ENCODE results near the gene FUOM. TPM values are rescaled to one million over a fixed set of nuclear protein-coding genes. Genes with fewer than 3 reads are reported as not detected.
"Not testable (repeated sequence)": the region's sequence is repeated elsewhere in the genome, so short reads cannot be mapped to it uniquely, and the experiment has no call there.

Gene FUOM
- total and polyA plus RNA-seq, 10 of the 15 experiments (the other 5 are each of a cell fraction or from before 2014, with no cell fraction given), result 1.8 to 41.7 (median 25.6) TPM

- BruUV-seq (replicated peaks); FAIRE-seq; intact Hi-C loops (cut with micrococcal nuclease; ENCODE audit: unreplicated experiment): not testable (repeated sequence)
Measured at GRCh38 chr10:133320852-133321422, 36.9 kb downstream of the FUOM start.

GRCh38 chr10:133318494-133319127 lies 39.2 kb downstream of the FUOM start:
- ATAC-seq, result peak; percentile 90
- peak overlapping the region; percentile 58 for H2AFZ ChIP-seq (ENCODE audit: control insufficient read depth, low read depth, low read length)
- H3K36me3 ChIP-seq (ENCODE audit: control insufficient read depth in 2 of 2, insufficient read depth in 2 of 2, low read length in 1 of 2), result no peaks in the 10 kb centered on the region
- no peaks in the 10 kb centered on the region for H3K4me1 ChIP-seq (ENCODE audit: control insufficient read depth, insufficient read depth, low read length)
- no peaks in the 10 kb centered on the region; the same call in 2 of the 3 replicates for H3K9me3 ChIP-seq (replicated peaks; ENCODE audit: control insufficient read depth, insufficient read depth, low read length)
- no TSS peak for BruUV-seq (replicated peaks)
- H3K9ac ChIP-seq (ENCODE audit: control insufficient read depth, insufficient read depth, low read length), result no peak overlapping the region
- peak overlapping the region; percentile 25; the same call in 1 of the 2 replicates for H3K4me3 ChIP-seq
- ChIA-PET CTCF (interaction anchor here (1.2 kb wide), 1 partner anchor 61 kb away, joined by 4 read pairs; no protein-coding TSS in a partner anchor), RAD21 (ENCODE audit: unreplicated experiment) (no interaction called here), POLR2A (no interaction called here), SMC1A (ENCODE audit: uncharacterized antibody, unreplicated experiment) (no interaction called here)
- no peak for DNase-seq (ENCODE audit: low read depth, low spot score)
- H3K27me3 ChIP-seq (replicated peaks in 1 of 2; ENCODE audit: control insufficient read depth in 2 of 2, insufficient read depth in 2 of 2, low read length in 1 of 2), result no peaks in the 10 kb centered on the region
- in situ Hi-C loops (cut with MboI), result no loop called here
- intact Hi-C loops (cut with micrococcal nuclease; ENCODE audit: unreplicated experiment), result no loop called here
- peak overlapping the region; percentile 79 for H3K4me2 ChIP-seq (ENCODE audit: control insufficient read depth, insufficient read depth)
- WGBS (ENCODE audit: insufficient coverage, insufficient replicate concordance, low lambda C conversion rate, missing lambda C conversion rate), result 11% methylated on average over 49 of the region's 51 CpGs
- no peak overlapping the region for H3K27ac ChIP-seq (ENCODE audit: control insufficient read depth, insufficient read depth)
- peak; percentile 76 for FAIRE-seq
- no peaks in the 10 kb centered on the region for H4K20me1 ChIP-seq (ENCODE audit: control insufficient read depth, insufficient read depth)
- no peaks in the 10 kb centered on the region for H3K79me2 ChIP-seq (ENCODE audit: control insufficient read depth, insufficient read depth, low read length)
- TF ChIP-seq ATF7 (IDR thresholded peaks at IDR 0.05; ENCODE audit: low read depth) (no peak), RAD21 (IDR thresholded peaks at IDR 0.05; ENCODE audit: insufficient read depth, low read depth, low read length) (peak; percentile 58), PKNOX1 (IDR thresholded peaks at IDR 0.05) (0 out of 2 replicates have a peak, but pooled peaks have one; percentile 8), FOXM1 (IDR thresholded peaks at IDR 0.05; ENCODE audit: low read depth, low read length) (no peak), ZNF24 (IDR thresholded peaks at IDR 0.05) (no peak), ETV6 (conservative IDR thresholded peaks at IDR 0.05 in 1 of 2, IDR thresholded peaks at IDR 0.05 in 1 of 2; ENCODE audit: borderline replicate concordance in 1 of 2, low read depth in 1 of 2) (no peak), BHLHE40 (IDR thresholded peaks at IDR 0.05; ENCODE audit: borderline replicate concordance in 1 of 2, low read depth in 2 of 2, low read length in 1 of 2) (peak in 1 of 2 experiments; percentile 40; a peak in 2 of 4 replicates), NFYB (IDR thresholded peaks at IDR 0.05; ENCODE audit: insufficient read depth, low read depth, low read length) (no peak)
- TF ChIP-seq, protein P1, sequence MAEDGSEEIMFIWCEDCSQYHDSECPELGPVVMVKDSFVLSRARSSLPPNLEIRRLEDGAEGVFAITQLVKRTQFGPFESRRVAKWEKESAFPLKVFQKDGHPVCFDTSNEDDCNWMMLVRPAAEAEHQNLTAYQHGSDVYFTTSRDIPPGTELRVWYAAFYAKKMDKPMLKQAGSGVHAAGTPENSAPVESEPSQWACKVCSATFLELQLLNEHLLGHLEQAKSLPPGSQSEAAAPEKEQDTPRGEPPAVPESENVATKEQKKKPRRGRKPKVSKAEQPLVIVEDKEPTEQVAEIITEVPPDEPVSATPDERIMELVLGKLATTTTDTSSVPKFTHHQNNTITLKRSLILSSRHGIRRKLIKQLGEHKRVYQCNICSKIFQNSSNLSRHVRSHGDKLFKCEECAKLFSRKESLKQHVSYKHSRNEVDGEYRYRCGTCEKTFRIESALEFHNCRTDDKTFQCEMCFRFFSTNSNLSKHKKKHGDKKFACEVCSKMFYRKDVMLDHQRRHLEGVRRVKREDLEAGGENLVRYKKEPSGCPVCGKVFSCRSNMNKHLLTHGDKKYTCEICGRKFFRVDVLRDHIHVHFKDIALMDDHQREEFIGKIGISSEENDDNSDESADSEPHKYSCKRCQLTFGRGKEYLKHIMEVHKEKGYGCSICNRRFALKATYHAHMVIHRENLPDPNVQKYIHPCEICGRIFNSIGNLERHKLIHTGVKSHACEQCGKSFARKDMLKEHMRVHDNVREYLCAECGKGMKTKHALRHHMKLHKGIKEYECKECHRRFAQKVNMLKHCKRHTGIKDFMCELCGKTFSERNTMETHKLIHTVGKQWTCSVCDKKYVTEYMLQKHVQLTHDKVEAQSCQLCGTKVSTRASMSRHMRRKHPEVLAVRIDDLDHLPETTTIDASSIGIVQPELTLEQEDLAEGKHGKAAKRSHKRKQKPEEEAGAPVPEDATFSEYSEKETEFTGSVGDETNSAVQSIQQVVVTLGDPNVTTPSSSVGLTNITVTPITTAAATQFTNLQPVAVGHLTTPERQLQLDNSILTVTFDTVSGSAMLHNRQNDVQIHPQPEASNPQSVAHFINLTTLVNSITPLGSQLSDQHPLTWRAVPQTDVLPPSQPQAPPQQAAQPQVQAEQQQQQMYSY (CRISPR knock-in tag; IDR thresholded peaks at IDR 0.05), result no peak

More at GRCh38 chr10:133320852-133321422, 36.9 kb downstream of the FUOM start:
- H3K79me2 ChIP-seq (ENCODE audit: control insufficient read depth, insufficient read depth, low read length); H3K9me3 ChIP-seq (replicated peaks; ENCODE audit: control insufficient read depth, insufficient read depth, low read length); H3K4me2 ChIP-seq (ENCODE audit: control insufficient read depth, insufficient read depth); H3K27me3 ChIP-seq (replicated peaks in 1 of 2; ENCODE audit: control insufficient read depth in 2 of 2, insufficient read depth in 2 of 2, low read length in 1 of 2); H4K20me1 ChIP-seq (ENCODE audit: control insufficient read depth, insufficient read depth); in situ Hi-C loops (cut with MboI); H3K27ac ChIP-seq (ENCODE audit: control insufficient read depth, insufficient read depth); H3K36me3 ChIP-seq (ENCODE audit: control insufficient read depth in 2 of 2, insufficient read depth in 2 of 2, low read length in 1 of 2); POLR2A ChIA-PET; H3K9ac ChIP-seq (ENCODE audit: control insufficient read depth, insufficient read depth, low read length); H3K4me3 ChIP-seq; H2AFZ ChIP-seq (ENCODE audit: control insufficient read depth, low read depth, low read length); H3K4me1 ChIP-seq (ENCODE audit: control insufficient read depth, insufficient read depth, low read length); DNase-seq (ENCODE audit: low read depth, low spot score); ATAC-seq: not testable (repeated sequence)
- ChIA-PET SMC1A (ENCODE audit: uncharacterized antibody, unreplicated experiment) (interaction anchor here (0.9 kb wide), 1 partner anchor 9 kb away, joined by 5 read pairs; no protein-coding TSS in a partner anchor), CTCF (interaction anchor here (0.9 to 1.0 kb wide), 2 partner anchors 9 to 10 kb away, joined by 3 to 5 read pairs; no protein-coding TSS in a partner anchor), RAD21 (ENCODE audit: unreplicated experiment) (interaction anchor here (1.7 kb wide), 1 partner anchor 9 kb away, joined by 4 read pairs; no protein-coding TSS in a partner anchor)
- WGBS (ENCODE audit: insufficient coverage, insufficient replicate concordance, low lambda C conversion rate, missing lambda C conversion rate), result 83% methylated on average over 6 of the region's 6 CpGs
- peak; percentile 52; the same call in 1 of the 2 replicates for TF ChIP-seq NFYB (IDR thresholded peaks at IDR 0.05; ENCODE audit: insufficient read depth, low read depth, low read length)
